Measurements from ENCODE around the gene EPB42.

- TF ChIP-seq, protein P1, sequence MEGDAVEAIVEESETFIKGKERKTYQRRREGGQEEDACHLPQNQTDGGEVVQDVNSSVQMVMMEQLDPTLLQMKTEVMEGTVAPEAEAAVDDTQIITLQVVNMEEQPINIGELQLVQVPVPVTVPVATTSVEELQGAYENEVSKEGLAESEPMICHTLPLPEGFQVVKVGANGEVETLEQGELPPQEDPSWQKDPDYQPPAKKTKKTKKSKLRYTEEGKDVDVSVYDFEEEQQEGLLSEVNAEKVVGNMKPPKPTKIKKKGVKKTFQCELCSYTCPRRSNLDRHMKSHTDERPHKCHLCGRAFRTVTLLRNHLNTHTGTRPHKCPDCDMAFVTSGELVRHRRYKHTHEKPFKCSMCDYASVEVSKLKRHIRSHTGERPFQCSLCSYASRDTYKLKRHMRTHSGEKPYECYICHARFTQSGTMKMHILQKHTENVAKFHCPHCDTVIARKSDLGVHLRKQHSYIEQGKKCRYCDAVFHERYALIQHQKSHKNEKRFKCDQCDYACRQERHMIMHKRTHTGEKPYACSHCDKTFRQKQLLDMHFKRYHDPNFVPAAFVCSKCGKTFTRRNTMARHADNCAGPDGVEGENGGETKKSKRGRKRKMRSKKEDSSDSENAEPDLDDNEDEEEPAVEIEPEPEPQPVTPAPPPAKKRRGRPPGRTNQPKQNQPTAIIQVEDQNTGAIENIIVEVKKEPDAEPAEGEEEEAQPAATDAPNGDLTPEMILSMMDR (IDR thresholded peaks at IDR 0.05) = no peak
- TF ChIP-seq EZH2 (IDR thresholded peaks at IDR 0.05; ENCODE audit: borderline replicate concordance, insufficient read depth, low read depth, low read length, poor library complexity, severe bottlenecking) = no peak
Observed at GRCh38 chr15:43239732-43240491, 19.1 kb upstream of the EPB42 start.
